ENCODE results near the gene FCHSD1.

GRCh38 chr5:141603923-141604717 lies 47.1 kb downstream of the FCHSD1 start:
- TF ChIP-seq CTCF (IDR thresholded peaks at IDR 0.05; ENCODE audit: extremely low read depth in 1 of 2, insufficient read depth in 1 of 2, low read depth in 1 of 2, low read length in 2 of 2) (no peak), MYC (IDR thresholded peaks at IDR 0.05; ENCODE audit: low read depth, low read length) (no peak), POLR2AphosphoS5 (IDR thresholded peaks at IDR 0.05; ENCODE audit: insufficient read depth, low read depth, low read length) (no peak), EZH2 (IDR thresholded peaks at IDR 0.05; ENCODE audit: borderline replicate concordance, low read depth, low read length, severe bottlenecking) (no peak)

Measured in endothelial cell of umbilical vein (primary cell).